ENCODE measurements around the gene CFAP73.

CFAP73 gene

GRCh38 chr12:113167868-113168267 is 18.3 kb downstream of the CFAP73 start:
- DNase-seq, result no peak

DNA sequence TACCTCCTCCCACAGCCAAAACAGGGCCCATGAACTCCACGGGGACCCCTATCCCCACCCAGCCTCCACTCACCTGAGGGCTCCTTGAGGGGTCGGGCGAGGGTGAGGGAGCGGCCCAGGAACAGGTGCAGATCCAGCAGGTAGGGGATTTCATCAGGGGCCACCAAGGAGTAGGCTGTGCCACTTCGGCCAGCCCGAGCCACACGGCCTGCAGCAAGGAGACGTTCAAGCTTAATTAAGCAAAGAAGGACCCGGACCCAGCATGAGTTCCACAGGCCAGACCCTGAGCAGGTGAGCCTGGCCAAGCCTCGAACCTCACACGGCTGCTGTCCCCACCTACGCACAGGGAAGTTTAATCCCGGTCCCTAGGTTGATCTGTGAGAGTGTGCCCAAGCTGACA is 20.2 kb downstream of the CFAP73 start:
- DNase-seq, result no peak

DNA sequence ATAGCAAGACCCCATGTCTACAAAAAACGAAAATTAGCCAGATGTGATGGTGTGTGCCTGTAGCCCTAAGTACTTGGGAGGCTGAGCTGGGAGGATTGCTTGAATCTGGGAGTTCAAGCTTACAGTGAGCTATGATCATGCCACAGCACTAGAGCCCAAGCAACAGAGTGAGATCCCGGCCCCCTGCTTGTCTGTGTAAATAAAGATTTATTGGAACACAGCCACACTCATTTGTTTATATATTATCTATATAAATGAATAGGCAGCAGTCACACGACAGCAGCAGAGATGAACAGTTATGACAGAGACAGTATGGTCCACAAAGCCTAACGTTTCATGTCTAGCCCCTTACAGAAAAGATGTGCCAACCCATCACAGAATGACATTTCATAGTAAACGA is 20.9 kb downstream of the CFAP73 start:
- DNase-seq, result no peak

DNA sequence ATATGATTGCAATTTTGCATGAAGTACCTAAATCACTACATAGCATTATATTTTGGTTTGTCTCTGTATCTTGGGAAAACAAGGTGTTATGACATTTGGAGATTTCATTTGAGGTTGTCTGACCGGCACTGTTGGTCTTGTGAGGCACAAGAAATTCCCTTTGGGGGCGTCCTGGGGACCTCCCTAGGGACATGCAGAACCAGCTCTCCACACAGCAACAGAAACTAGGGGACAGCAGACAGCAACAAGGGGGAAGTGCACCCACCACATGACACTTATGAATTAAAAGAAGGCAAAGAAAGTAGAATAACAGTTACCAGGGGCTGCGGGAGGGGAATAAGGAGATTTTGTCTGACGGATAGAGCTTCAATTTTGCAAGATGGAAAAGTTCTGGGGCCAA is 21.4 kb downstream of the CFAP73 start:
- DNase-seq, result no peak

DNA sequence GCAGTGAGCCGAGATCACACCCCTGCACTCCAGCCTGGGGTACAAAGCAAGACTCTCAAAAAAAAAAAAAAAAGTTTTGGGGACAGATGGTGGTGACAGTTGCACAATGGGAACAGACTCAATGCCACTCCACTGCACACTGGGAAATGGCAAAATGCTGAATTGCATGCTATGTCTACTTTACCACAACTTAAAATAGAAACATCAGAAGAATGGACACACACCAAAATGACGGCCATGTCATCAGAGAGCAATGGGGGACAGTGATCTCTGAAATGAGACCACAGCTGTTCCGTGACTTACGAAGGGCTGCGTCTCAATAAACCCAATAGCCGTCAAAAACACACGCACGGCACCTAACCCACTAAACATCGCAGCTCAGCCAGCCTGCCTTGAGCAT is 22.0 kb downstream of the CFAP73 start:
- DNase-seq, result no peak

DNA sequence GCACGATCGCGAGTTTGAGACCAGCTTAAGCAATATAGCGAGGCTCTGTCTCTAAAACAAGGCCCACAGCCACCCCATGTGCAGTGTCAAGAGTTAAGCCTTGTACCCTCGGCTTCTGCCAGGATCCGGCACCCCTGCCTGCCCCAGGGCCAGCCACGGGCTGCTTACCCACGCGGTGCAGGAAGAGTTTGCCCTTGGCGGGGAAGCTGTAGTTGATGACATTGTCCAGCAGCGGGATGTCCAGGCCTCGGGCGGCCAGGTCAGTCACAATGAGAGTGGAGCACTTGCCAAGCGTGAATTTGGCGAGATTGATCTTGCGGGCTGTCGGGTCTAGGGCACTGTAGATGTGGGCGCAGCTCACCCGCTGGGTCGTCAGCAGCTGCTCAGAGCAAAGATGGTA is 22.7 kb downstream of the CFAP73 start:
- no peak for DNase-seq

GRCh38 chr12:113173081-113173698 is 23.7 kb downstream of the CFAP73 start:
- DNase-seq, result no peak

DNA sequence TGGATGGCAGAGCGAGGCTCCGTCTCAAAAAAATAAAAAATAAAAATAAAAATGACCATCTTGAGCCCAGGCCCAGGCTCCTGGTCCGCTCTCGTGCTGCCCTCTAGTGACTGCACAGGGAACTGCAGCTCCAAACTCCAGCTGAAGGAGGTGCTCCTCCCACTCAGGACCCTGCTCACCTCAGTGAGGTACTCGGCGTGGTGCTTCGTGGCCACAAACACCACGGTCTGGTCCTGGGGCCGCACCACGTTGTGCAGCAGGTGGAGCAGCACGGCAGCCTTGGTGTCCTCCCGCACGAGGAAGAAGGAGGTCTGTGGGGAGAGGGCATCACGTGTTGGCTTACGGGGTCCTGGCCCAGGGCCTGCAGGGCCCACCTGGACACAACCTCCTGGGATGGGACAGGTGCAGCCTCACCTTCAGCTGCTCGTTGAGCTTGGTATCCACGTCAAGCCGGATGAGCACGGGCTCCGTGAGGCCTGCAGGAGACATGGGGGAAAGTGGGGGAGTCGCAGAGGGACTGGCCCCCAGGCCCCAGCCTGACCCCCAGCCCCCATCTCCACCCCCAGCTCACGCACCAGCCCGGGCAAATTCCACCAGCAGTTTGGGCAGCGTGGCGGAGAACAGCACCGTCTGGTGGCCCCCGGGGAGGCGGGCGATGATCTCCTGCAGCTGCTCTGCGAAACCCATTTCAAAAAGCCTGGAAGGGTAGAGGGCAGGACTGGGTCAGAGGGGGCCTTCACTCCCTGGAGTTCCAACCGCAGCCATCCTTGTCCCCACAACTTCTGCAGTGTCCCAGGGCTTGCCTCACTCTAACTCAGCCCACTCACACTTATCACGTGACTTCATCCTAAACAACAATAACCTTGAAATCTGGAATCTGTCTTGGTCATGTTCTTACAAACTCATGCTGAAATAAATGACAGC is 25.2 kb downstream of the CFAP73 start:
- peak; percentile 66 to 81 for DNase-seq

DNA sequence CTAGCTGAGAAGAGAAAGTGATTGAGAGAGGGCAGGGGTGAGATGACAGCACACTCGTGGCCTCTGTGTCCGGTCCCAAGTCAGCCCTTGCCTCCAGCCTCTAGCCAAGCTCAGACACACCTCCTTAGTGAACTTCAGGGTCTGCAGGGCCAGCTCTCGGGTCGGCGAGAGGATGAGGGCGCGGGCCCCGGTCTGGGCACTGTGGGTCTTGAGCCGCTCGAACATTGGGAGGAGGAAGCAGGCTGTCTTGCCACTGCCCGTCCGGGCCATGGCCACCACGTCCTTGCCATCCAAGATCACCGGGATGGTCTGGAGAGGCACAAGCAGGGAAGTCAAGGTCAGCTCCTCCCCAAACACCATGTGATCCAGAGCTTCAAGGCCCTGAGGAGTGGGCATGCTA is 29.5 kb downstream of the CFAP73 start:
- DNase-seq, result no peak

- DNase-seq, result no peak
Observed at GRCh38 chr12:113180333-113180732, 30.8 kb downstream of the CFAP73 start.

DNA sequence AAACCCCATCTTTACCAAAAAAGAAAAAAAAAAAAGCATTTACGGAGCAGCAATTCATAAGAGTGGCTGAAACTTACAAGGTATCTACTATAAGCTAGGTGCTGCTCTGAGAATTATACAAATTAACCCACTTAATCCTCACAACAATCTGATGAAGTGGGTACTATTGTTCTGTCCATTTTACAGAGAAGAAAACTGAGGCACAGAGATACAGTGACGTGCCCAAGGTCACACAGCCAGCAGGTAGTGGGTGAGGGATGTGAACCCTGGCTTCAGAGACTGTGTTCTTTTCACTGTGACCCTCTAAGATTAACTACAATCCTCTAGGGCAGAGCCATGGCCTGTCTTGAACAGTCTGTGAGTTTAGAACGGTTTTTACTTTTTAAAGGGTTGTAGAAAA is 32.5 kb downstream of the CFAP73 start:
- DNase-seq, result no peak

DNA sequence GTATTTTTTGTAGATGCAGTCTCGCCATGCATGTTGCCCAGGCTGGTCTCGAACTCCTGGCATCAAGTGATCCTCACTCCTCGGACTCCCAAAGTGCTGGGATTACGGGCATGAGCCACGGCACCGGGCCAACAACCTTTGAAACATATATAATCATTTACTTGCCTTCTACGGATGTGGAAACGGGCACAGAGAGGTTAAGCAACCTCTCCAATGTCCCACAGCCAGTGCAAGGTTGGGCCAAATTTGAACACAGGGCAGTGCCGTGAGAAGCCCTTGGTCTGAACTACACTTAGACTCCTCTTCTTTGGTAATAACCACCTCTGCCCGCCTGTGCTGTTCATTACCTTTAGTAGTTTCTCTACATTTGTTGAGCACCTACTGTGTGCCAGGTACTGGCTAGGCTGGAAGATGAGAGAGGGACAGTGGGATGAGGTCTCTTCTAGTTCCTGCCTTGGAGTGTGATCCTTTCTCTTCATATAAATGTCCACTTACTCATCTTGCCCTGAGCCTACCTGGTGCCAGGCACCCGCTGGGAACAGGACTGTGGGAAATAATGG is 33.6 kb downstream of the CFAP73 start:
- no peak for DNase-seq

DNA sequence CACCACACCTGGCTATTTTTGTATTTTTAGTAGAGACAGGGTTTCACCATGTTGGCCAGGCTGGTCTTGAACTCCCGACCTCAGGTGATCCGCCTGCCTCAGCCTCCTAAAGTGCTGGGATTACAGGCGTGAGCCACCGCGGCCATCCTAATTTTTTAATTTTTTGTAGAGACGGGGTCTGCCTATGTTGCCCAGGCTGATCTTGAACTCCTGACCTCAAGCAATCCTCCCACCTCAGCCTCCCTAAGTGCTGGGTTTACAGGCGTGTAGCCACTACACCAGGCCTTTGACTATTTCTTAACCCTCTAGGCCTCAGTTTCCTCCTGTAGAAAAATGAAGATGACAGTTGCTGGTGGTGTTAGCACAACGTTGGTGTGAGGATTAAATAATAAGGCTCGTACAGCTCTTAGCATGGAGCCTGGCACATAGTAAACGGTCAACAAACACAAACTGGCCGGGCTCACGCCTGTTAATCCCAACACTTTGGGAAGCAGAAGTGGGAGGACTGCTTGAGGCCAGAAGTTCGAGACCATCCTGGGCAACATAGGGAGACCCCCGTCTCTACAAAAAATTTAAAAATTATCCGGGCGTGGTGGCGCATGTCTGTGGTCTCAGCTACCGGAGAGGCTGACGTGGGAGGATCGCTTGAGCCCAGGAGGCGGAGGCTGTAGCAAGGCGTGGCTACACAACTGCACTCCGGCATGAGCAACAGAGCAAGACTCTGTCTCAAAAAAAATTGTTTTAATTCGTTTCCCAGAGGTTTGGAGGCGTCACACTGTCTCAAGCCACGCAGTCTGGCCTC is 34.8 kb downstream of the CFAP73 start:
- DNase-seq, result no peak

- peak; percentile 86 for DNase-seq
Observed at GRCh38 chr12:113184900-113185179, 35.3 kb downstream of the CFAP73 start.

- DNase-seq, result peak; percentile 80 to 82
Observed at GRCh38 chr12:113185180-113186032, 35.9 kb downstream of the CFAP73 start, which contains the start of the genes DDX54 and RITA1. Gene DDX54 (minus strand): TSS chr12:113185478. CDS start chr12:113185451, 27 bp downstream. Gene RITA1 (plus strand): TSS chr12:113185721. CDS start chr12:113186747, 1,026 bp downstream.

GRCh38 chr12:113186033-113186365 is 36.5 kb downstream of the CFAP73 start:
- DNase-seq, result no peak

DNA sequence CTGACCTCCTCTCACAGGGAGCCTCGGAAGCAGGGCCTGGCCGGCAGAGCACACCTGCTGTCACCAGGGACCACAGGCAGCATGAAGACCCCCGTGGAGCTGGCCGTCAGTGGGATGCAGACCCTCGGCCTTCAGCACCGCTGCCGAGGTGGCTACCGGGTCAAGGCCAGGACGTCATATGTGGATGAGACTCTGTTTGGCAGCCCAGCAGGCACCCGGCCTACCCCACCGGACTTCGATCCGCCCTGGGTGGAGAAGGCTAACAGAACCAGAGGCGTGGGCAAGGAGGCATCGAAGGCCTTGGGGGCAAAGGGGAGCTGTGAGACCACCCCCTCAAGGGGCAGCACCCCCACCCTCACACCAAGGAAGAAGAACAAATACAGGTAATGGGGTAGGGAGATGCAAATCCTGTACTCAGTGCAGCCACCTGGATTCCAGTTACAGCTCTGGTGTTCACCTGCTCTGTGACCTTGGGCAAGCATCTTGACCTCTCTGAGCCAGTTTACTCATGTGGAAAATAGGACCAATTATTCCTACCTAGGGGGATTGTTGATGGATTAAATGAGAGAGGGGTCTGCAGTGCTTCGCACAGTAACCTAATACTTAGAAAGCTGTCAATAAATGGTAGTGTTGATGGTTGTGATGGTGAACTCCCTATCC is 37.3 kb downstream of the CFAP73 start:
- DNase-seq, result no peak

GRCh38 chr12:113189361-113189760 is 39.8 kb downstream of the CFAP73 start:
- DNase-seq, result no peak

DNA sequence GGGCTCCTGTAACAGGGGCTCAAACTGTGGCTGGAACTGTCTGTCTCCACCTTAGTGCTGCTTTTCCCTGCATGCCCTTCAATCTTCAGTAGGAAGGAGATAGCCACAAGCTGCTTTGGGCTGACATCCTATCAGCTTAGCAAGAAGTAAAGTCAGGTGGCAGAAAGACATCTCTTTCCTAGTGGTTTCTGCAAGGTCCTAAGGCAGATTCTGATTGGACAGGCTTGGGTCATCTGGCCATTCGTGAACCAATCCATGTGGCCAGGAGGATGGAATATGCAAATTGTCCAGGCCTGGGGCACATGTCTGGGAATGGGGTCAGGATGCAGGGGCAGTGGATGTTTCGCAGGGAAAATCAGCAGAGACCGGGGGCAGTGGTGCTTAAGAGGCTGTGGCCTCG is 41.2 kb downstream of the CFAP73 start:
- no peak for DNase-seq

- DNase-seq, result no peak
Observed at GRCh38 chr12:113191227-113191626, 41.7 kb downstream of the CFAP73 start.

DNA sequence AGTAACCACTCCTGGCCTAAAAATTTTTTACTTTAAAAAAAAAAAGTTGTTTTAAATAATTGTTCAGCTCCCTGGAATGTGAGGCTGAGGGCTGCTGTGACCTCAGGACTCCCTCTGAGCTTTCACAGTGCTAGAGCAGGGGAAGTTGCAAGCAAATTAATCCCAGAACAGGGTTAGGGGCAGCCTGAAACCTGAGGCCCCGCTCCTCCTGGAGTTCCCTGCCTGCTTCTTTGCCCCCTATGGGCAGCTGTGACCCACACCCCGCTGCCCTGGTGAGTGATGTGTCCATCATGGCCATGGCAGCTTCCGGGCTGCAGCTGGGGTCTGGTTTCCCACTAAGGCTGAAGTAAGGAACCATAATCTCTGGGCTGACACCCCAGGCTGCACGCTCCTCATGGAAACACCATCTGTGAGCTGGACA is 45.5 kb downstream of the CFAP73 start:
- DNase-seq, result no peak

GRCh38 chr12:113195598-113195997 is 46.1 kb downstream of the CFAP73 start:
- DNase-seq, result no peak
